NCI-H128 (cell line): ENCODE measurements around the gene DGKG.
A peak's percentile ranks its signal among the peaks of the same experiment; 100 is the strongest.

ENCODE experiments used
- DNase-seq: peaks from one replicate; lab custom pipeline; 2025; ENCODE audit not compliant: unreplicated experiment; lab: John Stamatoyannopoulos, UW

DGKG gene

GRCh38 chr3:186361762-186362536, at the start of gene DGKG:
DGKG (minus strand) TSS chr3:186362234; CDS start chr3:186320459, 41,775 bp downstream.
- peak; percentile 29 for DNase-seq

GRCh38 chr3:186411089-186411488, 49.1 kb upstream of the DGKG start:
- DNase-seq: no peak

GRCh38 chr3:186406669-186407635, 44.9 kb upstream of the DGKG start:
- DNase-seq: no peak

- no peak for DNase-seq
Measured at GRCh38 chr3:186401556-186401955, 39.5 kb upstream of the DGKG start.

GRCh38 chr3:186400662-186401061, 38.6 kb upstream of the DGKG start:
- DNase-seq: no peak

GRCh38 chr3:186400026-186400425, 38.0 kb upstream of the DGKG start:
- no peak for DNase-seq

GRCh38 chr3:186394566-186395217, 32.7 kb upstream of the DGKG start:
- no peak for DNase-seq

- no peak for DNase-seq
Measured at GRCh38 chr3:186386883-186387560, 25.0 kb upstream of the DGKG start.

- DNase-seq: no peak
Measured at GRCh38 chr3:186385856-186386602, 24.0 kb upstream of the DGKG start.

GRCh38 chr3:186383026-186383993, 21.3 kb upstream of the DGKG start:
- no peak for DNase-seq

- no peak for DNase-seq
Measured at GRCh38 chr3:186382217-186382885, 20.3 kb upstream of the DGKG start.

GRCh38 chr3:186381424-186382216, 19.6 kb upstream of the DGKG start:
- no peak for DNase-seq

- no peak for DNase-seq
Measured at GRCh38 chr3:186380622-186381380, 18.8 kb upstream of the DGKG start.

- no peak for DNase-seq
Measured at GRCh38 chr3:186375443-186375842, 13.4 kb upstream of the DGKG start.

- DNase-seq: no peak
Measured at GRCh38 chr3:186374376-186374775, 12.3 kb upstream of the DGKG start.

- DNase-seq: no peak
Measured at GRCh38 chr3:186369217-186369616, 7.2 kb upstream of the DGKG start.

GRCh38 chr3:186368717-186369116, 6.7 kb upstream of the DGKG start:
- DNase-seq: no peak
